Epithelial cell of esophagus (primary cell): ENCODE measurements around the gene SLC2A4RG.

Experiments used
- DNase-seq: peaks from one replicate; pipeline ENCODE4 v3.0.0; 2010; ENCODE audit warnings: low read depth
- H3K4me3 ChIP-seq: 2 replicates; pipeline ENCODE4 v1.5.1; 2011; ENCODE audit warnings: mild to moderate bottlenecking, low read length, control low read depth
- TF ChIP-seq, protein P1 (sequence below): IDR thresholded peaks from 2 replicates; pipeline ENCODE4 v1.5.1; 2011; ENCODE audit warnings: low read depth, mild to moderate bottlenecking, low read length, control low read depth, inconsistent platforms; ENCODE audit not compliant: insufficient read depth; ENCODE audit errors: missing control alignments

The SLC2A4RG gene

DNA sequence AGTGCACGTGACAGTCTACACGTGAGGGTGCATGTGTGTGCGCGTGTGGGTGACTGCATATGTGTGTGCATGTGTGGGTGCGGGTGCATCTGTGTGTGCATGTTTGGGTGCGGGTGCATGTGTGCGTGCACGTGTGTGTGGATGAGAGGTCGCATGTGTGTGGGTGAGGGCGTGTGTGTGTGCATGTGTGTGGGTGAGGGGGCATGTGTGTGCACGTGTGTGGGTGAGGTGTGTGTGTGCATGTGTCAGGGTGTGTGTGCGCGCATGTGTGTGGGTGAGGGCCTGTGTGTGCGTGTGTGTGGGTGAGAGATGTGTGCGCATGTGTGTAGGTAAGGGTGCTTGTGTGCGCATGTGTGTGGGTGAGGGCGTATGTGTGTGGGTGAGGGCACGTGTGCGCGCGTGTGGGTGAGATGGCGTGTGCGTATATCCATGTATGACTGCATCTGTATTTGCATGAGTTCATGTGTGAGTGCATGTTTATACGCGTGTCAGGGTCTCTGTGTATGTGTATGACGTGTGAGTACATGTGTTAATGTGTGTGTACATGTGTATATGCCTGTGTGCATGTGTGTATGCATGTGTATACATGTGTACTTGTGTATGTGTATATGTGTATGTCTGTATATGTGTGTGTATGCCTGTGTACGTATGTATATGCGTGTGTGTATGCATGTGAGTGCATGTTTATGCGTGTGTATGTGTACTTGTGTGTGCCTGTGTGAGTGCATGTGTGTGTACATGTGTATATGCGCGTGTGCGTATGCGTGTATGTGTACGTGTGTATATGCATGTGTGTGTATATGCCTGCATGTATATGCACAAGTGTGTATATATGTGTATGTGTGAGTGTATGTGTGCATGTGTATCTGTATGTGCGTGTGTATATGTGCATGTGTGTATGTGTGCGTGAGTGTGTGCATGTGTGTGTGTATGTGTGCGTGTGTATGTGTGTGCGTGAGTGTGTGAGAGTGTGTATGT is 7.2 kb upstream of the SLC2A4RG start:
- no peak overlapping the region for H3K4me3 ChIP-seq
- TF ChIP-seq, protein P1, sequence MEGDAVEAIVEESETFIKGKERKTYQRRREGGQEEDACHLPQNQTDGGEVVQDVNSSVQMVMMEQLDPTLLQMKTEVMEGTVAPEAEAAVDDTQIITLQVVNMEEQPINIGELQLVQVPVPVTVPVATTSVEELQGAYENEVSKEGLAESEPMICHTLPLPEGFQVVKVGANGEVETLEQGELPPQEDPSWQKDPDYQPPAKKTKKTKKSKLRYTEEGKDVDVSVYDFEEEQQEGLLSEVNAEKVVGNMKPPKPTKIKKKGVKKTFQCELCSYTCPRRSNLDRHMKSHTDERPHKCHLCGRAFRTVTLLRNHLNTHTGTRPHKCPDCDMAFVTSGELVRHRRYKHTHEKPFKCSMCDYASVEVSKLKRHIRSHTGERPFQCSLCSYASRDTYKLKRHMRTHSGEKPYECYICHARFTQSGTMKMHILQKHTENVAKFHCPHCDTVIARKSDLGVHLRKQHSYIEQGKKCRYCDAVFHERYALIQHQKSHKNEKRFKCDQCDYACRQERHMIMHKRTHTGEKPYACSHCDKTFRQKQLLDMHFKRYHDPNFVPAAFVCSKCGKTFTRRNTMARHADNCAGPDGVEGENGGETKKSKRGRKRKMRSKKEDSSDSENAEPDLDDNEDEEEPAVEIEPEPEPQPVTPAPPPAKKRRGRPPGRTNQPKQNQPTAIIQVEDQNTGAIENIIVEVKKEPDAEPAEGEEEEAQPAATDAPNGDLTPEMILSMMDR, result no peak
- DNase-seq, result no peak

DNA sequence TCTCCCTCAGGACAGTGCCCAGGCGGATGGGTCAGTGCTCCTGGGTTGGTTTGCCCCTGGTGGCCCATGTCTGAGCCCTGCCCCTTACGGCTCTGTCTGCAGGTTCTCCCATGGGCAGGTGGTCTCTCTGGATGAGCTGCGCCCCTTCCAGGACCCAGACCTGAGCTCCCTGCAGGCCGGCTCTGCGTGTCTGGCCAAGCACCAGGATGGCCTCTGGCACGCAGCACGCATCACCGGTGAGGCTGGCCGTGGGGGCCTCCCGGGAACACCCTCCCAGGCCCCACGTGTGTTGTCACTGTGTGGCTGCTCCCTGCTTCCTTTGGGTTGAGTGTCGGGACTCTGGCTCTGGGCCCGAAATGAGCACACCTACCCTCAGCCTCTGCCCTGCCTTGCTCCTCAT is 6.5 kb upstream of the SLC2A4RG start:
- TF ChIP-seq, protein P1, result no peak
- H3K4me3 ChIP-seq, result no peak overlapping the region
- no peak for DNase-seq

DNA sequence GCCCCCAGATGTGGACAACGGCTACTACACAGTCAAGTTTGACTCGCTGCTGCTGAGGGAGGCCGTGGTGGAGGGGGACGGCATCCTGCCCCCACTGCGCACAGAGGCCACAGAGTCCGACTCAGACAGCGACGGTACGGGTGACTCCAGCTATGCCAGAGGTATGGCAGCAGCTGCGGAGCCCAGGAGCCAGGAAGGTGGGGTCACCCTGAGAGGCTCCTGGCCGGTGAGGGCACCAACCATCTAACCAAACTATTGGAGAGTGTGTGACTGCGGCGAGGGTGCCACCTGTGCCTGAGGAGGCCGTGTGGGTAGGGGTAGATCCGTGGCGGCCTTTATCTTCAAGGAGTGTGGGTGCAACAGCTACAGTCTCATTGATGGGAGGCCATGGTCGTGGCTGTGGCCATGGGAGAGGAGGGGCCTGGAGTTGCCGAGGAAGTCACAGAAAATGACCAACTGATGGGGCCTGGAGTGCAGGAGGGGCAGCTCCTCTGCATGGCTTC is 5.9 kb upstream of the SLC2A4RG start:
- TF ChIP-seq, protein P1, result no peak
- no peak overlapping the region for H3K4me3 ChIP-seq
- DNase-seq, result no peak

DNA sequence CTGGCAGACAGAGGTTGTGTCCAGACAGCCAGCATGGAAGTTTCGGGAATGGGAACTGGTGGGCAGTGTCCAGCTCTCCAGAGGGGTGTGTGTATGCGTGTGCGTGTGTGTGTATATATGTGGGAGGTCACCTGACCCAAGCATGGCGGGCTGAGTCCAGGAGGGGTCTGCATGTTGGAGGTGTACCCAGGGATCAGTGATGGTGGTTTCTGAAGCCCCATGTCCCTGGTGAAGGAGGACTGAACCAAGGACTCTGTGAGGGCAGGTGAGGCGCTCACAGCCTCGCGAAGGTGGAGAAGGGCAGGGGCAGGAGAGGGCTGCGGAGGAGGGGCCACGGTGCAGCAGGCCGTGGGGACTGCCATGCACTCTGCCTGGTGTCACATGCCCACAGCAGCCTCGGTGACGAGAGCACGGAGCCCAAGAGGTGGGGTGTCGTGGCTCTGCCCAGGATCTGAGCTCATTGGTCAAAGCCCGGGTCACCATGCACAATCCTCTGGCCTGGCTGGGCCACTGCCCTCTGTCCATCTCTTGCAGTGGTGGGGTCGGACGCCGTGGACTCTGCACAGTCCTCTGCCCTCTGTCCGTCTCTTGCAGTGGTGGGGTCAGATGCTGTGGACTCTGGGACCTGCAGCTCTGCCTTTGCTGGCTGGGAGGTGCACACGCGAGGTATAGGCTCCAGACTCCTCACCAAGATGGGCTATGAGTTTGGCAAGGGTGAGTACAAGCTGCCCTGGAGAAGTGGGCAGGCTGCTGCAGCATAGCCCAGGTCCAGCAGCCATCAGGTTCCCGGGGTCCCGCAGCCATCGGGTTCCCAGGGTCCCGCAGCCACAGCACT is 5.2 kb upstream of the SLC2A4RG start:
- TF ChIP-seq, protein P1, result no peak
- DNase-seq, result no peak
- no peak overlapping the region for H3K4me3 ChIP-seq

DNA sequence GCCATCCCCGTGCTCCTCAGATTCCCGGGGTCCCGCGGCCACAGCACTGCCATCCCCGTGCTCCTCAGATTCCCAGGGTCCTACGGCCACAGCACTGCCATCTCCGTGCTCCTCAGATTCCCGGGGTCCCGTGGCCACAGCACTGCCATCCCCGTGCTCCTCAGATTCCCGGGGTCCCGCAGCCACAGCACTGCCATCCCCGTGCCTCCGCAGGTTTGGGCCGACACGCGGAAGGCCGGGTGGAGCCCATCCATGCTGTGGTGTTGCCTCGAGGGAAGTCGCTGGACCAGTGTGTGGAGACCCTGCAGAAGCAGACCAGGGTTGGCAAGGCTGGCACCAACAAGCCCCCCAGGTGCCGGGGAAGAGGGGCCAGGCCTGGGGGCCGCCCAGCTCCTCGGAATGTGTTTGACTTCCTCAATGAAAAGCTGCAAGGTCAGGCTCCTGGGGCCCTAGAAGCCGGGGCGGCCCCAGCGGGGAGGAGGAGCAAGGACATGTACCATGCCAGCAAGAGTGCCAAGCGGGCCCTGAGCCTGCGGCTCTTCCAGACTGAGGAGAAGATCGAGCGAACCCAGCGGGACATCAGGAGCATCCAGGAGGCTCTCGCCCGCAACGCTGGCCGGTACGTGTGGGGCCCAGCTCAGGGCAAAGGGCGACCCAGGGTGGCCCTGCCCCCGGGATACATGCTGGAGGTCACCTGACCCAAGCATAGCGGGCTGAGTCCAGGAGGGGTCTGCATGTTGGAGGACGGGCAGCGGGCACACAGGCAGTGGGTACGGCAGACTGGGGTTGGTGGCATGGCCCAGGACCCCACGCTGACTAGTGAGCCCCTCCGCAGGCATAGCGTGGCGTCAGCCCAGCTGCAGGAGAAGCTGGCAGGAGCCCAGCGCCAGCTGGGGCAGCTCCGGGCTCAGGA is 4.4 kb upstream of the SLC2A4RG start:
- no peak overlapping the region for H3K4me3 ChIP-seq

More for the DNA sequence above, 4.4 kb upstream of the SLC2A4RG start:
- no peak for DNase-seq
- TF ChIP-seq, protein P1, result no peak
